HG02642 (cell line): ENCODE data around the gene RIPOR3.
"Not testable (repeated sequence)": the region's sequence is repeated elsewhere in the genome, so short reads cannot be mapped to it uniquely, and the experiment has no call there.

Experiments
- ATAC-seq: cut with Tn5 transposase; IDR thresholded peaks from one replicate; pipeline ENCODE4 v1.9.1; 2021; ENCODE audit warnings: mild to moderate bottlenecking; ENCODE audit not compliant: unreplicated experiment, poor library complexity

Gene RIPOR3

DNA sequence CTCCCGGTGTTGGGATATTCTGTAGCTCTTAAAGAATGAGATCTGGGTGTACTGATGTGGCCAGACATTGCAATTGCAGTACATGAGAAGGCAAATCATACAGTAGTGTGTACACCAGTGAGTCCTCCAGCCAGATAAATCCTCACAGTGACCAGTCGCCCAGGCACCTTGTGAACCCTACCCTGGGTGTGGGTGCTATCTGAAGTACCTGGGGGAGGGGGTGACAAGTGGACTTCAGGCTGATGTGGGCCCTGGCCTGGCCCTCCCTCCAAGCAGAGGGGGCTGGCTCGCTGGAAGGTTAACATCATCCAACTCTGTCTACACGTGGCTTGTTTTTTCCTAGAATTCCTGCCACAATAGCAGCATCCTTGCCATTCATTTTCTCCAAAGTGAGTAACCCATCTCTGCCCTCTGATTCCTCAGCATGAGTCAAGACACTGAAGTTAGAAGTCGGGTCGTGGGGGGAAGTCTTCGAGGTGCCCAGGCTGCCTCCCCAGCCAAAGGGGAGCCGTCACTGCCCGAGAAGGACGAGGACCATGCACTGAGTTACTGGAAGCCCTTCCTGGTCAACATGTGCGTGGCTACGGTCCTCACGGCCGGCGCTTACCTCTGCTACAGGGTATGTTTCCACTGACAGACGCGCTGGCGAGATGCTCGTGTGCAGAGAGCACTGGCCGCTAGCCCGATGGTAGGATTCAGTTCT lies 110.3 kb downstream of the RIPOR3 start:
- ATAC-seq, result no peak

DNA sequence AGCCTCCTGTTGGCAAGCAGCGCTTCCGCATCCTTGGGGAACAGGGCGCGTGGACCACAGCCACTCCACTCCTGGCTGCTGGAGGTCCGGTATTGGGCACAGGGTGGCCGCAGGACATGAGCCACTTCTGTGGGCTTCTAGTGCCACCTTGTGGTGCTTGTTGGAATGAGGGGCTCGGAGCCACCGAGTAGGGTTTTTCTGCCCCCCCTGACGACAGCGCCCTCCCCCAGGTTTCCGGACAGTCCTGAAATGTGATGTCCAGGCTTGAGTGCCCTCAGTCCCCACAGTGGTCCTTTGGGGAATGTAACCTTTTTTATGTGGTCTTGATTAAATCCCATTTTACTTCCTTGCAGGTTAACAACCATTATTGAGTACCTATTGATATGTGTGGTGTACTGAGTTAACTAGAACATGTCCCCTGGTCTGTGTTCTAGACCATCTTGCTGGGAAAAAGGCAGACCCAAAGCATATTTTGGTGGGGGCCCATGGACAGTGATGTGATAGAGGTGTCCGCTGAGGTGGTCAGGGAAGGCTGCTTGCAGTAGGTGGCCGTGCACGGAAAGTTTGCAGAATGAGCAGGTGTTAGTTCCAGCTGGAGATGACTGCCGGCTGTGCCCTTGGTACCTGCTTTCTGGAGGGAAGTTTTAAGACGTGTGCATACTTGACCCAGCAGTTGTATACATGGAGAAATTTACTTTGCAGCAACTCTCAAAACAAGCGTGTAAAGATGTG lies 111.2 kb downstream of the RIPOR3 start:
- no peak for ATAC-seq

DNA sequence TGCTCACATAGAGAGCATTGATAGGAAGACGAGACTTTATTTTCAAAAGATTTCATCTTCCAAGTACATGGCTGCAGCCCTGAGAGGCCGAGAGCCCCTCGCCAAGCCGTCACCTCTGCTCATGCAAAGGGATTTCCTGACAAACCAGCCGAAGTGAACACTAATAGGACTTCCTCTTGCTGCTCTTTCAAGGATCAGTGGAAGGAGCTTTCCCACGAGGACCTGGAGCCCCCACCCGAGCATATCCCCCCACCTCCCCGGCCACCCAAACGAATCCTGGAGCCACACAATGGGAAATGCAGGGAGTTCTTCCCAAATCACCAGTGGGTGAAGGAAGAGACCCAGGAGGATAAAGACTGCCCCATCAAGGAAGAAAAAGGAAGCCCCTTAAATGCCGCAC lies 111.8 kb downstream of the RIPOR3 start:
- ATAC-seq, result no peak

DNA sequence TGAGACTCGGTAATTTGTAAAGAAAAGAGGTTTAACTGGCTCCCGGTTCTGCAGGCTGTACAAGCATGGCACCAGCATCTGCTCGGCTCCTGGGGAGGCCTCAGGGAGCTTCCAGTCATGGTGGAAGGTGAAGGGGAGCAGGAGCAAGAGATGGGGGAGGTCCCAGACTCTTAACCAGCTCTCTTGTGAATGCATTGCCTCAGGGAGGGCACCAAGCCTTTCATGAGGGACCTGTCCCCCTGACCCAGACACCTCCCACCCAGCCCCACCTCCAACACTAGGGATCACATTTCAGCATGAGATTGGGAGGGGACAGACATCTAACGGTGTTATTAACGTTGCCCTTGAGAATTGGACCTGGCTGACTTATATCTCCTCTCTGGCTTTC lies 112.6 kb downstream of the RIPOR3 start:
- no peak for ATAC-seq

DNA sequence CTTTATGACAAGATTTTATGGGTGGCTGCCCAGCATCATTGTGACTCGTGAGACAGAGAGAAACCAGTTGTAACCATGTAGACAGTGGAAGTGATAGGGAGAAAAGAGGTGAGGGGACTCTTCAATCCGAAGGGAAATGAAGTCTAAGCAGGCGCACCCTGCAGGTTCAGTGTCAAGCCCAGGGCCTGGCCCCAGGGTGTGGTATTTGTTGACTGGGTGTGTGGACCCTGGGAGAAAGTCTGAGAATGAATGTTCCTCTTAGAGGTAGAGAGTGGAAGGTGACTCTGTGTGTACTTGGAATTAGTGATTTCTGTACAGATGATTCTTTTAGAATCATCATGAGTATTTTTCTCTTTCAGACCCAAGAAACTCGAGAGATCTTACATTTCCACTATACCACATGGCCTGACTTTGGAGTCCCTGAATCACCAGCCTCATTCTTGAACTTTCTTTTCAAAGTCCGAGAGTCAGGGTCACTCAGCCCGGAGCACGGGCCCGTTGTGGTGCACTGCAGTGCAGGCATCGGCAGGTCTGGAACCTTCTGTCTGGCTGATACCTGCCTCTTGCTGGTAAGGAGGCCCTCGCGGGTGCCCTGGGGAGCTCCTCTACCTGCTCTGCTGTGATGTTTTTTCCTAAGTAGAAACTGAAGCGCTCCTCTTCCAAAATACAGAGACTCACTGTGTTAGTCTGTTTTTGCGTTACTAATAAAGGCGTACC lies 113.1 kb downstream of the RIPOR3 start:
- no peak for ATAC-seq

DNA sequence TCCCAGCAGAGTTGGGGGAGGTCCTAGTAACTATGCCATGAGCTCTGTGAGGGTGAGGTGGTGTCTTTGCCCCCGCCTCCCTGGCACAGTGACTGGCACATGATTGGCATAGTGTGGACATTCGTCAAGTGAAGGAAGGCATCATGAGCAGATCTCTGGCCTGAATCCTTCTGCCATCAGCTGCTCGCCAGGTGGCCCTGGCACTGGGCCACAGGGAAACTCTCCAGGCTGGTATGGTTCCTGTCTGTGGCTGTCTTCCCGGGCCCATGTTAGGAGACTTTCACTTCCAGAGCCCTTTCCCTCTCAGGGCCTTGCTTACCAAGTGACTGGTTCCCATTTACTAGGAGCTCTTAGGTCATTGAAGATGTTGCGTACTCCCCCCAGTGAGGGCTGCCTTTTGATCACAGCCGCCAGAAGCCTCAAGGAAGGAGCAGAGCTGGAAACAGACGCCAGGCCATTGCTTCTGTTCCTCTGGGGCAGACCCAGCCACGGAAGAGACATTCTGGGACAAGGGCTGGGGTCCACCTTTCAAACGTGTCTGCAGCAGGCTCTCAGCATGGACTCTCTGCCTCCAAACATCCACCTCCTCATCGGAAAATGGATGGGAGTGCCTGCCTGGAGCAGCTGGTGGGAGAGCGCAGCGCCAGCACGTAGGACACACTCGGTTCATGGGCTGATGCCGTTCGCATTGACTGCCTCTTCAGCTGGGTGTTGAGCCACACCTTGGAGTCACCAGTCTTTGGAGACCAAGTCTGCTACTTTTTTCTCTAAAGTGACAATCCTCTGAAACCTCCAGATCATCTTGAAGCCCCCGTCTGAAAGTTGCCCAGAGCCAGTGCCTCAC lies 113.9 kb downstream of the RIPOR3 start:
- ATAC-seq, result no peak

DNA sequence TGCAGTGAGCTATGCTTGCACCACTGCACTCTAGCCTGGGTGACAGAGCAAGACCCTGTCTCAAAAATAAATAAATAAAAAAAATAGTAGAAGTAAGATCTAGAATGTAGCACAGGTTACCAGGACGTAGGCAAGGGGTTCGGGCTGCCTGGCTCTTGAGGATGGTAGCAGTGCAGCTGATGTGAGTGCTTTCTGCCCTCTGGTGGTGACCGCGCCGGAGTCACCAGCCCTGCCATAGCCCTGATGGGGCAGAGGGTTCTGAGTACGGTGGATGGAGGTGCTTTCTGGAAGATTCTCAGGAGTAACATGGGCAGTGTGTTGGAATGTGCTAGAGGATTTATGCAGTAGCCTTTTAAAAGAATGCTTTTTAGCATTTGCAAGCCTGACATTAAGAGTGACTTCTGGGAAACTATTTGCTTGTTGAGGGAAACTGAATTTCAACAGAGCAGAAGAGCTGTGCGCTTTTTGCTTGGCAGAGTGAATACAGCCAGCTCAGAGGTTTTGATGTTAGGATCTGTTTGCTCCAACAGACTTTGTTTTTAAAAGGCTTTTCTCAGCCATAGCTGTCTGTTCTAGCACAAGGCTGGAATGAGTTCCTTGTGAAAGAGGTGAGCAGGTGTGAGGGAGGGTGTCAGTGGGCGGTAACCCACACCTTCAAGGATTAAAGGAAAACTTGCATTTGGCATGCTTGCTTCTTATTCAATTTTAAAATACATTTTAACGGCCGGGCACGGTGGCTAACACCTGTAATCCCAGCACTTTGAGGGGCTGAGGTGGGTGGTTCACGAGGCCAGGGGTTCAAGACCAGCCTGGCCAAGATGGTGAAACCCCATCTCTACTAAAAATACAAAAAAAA lies 115.2 kb downstream of the RIPOR3 start:
- no peak for ATAC-seq

DNA sequence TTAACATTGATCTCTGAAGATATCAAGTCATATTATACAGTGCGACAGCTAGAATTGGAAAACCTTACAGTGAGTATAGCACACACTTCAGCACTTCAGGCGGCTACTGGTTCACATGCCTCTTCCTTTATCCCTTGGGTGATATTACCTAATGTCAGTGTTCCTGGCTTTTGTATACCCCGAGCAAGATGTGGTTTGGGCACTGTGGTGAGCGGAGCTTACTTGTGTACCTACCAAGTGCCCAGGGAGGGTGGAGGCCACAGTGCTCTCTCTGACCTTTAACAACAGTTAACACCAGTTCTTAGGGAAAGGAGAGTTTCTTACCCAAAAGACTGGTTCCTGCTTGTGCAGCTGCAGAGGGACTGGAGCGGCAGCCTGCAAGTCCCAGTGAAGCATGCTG lies 116.8 kb downstream of the RIPOR3 start:
- ATAC-seq, result no peak

DNA sequence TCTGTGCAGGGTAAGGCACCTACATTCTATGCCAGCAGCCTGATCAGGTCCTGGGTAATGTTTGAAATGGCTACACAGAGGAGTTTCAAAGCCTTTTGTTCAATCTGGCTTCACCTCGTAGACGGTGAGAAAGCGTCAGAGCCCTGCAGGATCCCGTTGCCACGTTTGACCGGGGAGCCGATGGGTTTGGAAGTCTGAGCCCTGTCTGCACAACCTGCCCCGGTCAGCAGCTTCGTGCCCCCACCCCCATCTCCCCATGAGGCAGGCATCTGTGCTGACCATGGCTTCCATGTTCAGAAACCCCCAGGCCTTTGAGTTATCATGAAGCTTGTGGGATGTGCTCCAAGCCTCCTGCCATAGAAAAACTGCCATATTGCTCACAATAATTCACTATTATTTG lies 117.2 kb downstream of the RIPOR3 start:
- ATAC-seq, result no peak

DNA sequence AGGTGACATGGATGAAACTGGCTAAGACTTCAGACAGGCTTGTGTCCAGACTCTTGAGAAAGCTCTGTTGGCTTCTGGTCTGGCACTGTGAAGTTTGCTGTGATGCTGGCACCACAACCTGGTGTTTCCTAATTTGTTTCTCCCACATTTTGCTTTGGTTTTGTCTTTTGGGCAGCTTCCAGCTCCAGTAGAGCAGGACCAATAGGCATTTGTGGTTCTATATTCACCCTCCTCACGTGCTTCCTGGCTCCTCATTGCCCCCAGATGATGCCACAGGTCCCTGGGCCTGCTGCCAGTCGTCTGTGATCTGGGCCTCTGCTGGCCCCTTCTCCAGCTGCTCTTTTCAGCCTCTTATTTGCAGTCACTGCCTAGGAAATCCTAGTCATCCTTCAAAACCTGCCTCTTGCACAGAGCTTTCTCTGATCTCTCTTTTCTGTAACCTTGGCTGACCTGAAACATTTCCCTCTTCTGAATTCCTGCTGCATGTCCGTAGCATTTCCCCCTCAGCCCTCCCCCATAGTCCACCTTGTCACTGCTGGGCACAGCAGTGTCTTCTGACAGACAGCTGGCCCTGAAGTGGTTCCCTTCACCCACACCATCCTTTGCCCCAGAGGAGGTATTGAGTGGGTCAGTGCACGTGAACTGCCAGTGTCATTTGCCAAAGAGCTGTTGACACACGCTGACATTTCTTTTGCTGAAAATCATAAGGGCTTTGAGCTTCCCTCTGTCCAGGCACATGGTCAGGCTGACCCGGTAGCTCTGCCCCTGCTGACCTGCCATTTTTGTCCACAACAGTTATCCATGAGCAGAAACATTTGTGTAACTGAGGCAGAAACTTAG lies 118.2 kb downstream of the RIPOR3 start:
- no peak for ATAC-seq

DNA sequence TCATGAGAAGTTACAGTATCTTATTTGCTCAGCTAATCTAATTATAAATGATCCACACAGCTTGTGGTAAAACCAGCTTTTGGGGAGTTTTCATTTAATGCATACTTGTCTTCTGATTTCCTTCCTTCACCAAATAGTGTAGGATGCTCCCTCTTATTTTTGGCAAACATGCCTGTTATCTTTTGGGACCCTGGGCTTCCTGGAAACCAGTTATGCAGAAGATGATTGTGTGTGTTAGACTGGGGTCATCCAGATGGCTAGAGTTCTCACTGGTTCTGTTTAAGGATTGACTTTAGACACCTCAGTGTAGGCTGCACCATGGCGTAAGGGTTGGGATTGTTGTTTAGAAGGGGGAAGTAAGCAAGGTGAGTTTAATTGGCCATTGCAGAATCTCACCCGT lies 119.9 kb downstream of the RIPOR3 start:
- ATAC-seq, result no peak

DNA sequence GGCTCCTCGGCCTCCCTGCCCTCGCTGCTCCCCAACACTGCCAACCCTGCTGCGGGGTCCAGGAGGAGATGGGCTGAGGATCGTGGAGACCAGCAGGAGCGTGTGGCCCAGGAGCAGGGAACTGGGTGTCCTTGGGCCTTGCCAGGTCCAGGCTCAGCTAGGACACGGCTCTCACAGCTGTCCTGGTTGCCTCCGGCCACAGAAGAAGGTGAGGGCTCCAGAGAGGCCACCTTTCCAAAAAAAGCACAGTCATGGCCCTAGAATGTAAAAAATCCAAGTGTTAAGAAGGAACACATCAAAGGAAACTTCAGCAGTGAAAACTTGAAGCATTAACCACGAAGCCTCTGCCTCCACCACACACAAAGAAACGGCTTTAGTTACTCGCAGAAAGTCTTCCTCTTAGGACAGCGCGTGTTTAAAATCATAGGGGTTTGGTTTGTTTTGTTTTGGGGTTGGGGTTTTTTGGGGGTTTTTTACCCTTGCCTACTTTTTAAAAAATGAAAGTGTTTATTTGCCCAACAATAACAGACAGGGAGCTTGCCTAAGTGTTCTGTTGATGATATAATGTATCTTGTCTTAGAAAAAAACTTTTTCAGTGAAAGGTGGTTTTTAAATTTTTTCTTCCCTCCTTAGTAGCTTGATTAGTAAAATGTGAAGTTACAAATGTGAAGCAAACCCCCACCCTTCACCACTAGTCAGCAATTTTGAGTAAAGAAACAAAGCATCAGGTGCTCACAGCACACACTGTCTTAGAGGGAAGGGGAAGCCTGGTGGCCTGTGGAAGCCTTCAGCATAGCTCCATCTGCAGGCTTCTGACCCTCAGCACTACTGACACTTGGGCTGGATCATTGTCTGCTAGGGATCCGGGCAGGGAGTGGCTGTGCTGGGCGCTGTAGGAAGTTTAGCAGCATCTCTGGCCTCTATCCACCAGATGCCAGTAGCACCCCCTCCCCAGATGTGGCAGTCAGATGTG lies 121.2 kb downstream of the RIPOR3 start:
- ATAC-seq, result peak; percentile 76

DNA sequence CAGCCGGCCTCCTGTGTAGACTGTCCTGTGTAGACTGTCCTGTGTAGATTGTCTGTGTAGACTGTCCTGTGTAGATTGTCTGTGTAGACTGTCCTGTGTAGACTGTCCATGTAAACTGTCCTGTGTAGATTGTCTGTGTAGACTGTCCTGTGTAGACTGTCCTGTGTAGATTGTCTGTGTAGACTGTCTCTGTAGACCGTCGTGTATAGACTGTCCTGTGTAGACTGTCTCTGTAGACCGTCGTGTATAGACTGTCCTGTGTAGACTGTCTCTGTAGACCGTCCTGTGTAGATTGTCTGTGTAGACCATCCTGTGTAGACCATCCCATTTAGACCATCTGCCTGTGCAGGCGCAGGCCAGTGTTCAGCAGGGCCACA lies 121.9 kb downstream of the RIPOR3 start:
- ATAC-seq, result not testable (repeated sequence)

DNA sequence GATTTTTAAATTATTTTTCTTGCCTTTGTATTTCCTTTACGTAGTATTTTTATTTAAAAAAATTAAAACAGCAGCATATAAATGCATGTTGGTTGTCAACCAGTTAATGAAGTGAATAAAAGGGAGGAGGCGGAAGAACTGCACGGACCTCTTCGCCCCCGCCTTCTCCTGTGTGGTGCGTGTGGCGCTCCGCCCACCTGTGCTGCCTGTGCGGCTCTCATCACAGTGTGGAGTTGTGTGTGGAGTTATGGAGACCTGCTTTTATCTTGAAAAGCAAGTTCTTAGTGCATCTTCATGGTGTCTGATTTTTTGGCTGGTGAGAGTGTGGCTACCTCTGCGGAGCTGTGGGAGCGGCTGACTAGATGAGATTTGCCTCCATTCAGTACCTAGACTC lies 122.8 kb downstream of the RIPOR3 start:
- ATAC-seq, result no peak

DNA sequence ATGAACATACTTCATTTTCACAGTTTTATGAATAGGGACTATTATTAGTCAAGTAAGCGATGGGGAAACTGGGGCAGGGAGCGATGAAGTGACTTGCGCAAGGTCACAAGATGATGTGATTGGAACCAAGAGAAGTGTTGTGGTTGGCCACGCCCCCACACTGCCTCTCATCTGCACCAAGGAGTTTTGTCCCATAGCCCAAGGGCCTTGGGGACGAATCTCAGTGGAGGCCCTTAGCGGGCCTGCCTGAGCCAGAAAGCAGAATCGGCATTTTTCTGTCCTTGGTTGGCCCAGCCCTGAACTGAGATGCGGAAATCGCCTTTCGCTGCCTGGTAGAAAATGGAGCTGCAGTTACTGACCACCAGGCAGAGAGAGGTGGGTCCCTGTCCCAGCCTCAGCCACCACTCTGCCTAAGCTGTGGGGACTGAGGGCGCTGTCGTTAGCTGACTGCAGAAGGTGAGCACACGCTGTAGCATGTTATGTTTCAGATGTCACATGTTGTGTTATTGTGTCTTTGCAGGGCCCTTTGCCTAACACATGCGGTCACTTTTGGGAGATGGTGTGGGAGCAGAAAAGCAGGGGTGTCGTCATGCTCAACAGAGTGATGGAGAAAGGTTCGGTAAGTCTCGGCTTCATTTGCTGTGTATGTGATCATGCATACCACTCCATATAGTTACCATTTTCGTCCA lies 123.3 kb downstream of the RIPOR3 start:
- no peak for ATAC-seq

DNA sequence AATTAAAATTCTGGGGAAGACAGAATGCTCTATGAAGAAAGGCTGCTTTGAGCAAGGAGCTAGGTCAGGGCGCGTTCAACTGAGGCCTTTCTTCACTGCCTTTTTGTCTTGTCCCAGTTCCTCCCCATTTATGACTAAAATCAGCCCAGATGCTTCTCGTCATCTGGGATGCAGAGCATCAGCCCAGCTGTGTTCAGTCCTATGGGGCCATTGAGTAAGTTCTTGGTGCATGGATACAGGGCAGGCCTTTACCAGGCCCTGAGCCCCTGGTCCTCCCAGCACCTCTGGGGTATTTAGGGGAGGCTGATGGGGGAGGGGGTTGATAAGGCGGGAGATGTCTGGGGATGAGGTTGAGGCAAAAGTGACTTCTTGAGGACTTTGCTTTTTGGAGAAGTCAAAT lies 125.5 kb downstream of the RIPOR3 start:
- ATAC-seq, result no peak

DNA sequence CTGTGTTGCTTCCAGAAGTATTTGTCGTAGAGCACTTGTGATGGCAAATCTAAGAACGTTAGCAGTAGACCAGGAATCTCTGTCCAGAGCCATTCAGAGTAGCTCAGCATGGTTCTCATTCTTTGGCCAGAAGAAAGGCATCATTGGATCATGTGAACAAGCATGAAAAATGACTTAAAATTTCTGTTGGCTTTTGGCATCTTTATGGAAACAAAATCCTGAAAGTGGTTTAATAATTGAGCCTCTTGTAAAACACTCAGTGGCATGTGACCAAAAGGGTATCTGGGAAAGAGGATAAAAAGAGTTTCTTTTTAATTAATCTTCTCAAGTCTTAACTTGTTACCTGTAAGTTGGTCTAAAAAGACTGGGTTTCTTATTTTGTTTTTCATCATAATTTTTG lies 126.0 kb downstream of the RIPOR3 start:
- ATAC-seq, result no peak
